Kidney (tissue), 14 donors: Measurements from ENCODE around the gene KRT36. TPM values are rescaled to one million over a fixed set of nuclear protein-coding genes. Genes with fewer than 3 reads are reported as not detected.
A peak's percentile ranks its signal among the peaks of the same experiment; 100 is the strongest.

Source experiments
- DNase-seq, 5 donors: peaks; one replicate each; pipeline ENCODE4 v3.0.0-alpha.2; 2013 to 2020
- FAIRE-seq: peaks from 2 replicates; lab custom pipeline; 2012; peaks lifted over from hg19 to GRCh38; lab: Jason Lieb, UNC
- H3K27ac ChIP-seq, 2 donors: one replicate each; pipeline ENCODE4 v1.7.0; 2013; ENCODE audit warnings: low read depth in 2 of 2, low read length in 2 of 2, inconsistent platforms in 1 of 2
- H3K27me3 ChIP-seq: one replicate; pipeline ENCODE4 v1.7.1; 2013; ENCODE audit warnings: low read length, inconsistent platforms; ENCODE audit not compliant: control insufficient read depth, insufficient read depth
- H3K36me3 ChIP-seq, 3 donors: one replicate each; pipeline versions ENCODE4 v1.7.0 to v1.7.1; 2013; ENCODE audit warnings: low read length in 3 of 3, control low read depth in 1 of 3, inconsistent platforms in 1 of 3; ENCODE audit not compliant: insufficient read depth in 3 of 3, control insufficient read depth in 2 of 3
- H3K4me1 ChIP-seq, 3 donors: one replicate each; pipeline versions ENCODE4 v1.7.0 to v1.7.1; 2013; ENCODE audit warnings: low read length in 3 of 3, inconsistent platforms in 1 of 3, low read depth in 1 of 3; ENCODE audit not compliant: control insufficient read depth in 2 of 3, insufficient read depth in 2 of 3
- H3K4me3 ChIP-seq, 3 donors: one replicate each; pipeline versions ENCODE4 v1.7.0 to v1.8.1; 2013; ENCODE audit warnings: low read length in 3 of 3, control low read depth in 1 of 3, inconsistent platforms in 1 of 3
- H3K9ac ChIP-seq, 3 donors: one replicate each; pipeline versions ENCODE4 v1.7.0 to v1.7.1; 2013; ENCODE audit warnings: low read length in 3 of 3, control low read depth in 1 of 3, inconsistent platforms in 1 of 3
- H3K9me3 ChIP-seq, 3 donors: one replicate each; pipeline versions ENCODE4 v1.7.0 to v1.7.1; 2013; ENCODE audit warnings: low read length in 3 of 3, control low read depth in 1 of 3, inconsistent platforms in 1 of 3; ENCODE audit not compliant: control insufficient read depth in 2 of 3, insufficient read depth in 1 of 3
- intact Hi-C: fragments of 100-400 bp; cut with DNase I; formaldehyde crosslinking; loops from one replicate; pipeline ENCODE4 v1.11.1; 2022
- polyA plus RNA-seq: library from polyadenylated mRNA; stranded (reverse); fragments of 350-450 nt; fragmentation: Illumina TruSeq; extraction: RNeasy Lipid Tissue Mini Kit (QIAGEN cat#74804); gene quantifications from one replicate; pipeline ENCODE4 v1.2.3, GENCODE V29; 2014; ENCODE audit warnings: low read depth, low replicate concordance; ENCODE audit not compliant: insufficient read depth
- total RNA-seq: library from RNA; stranded (reverse); fragmentation: NEBNext Ultra II Directional; extraction: Animal tissue kit (Norgen Biotek cat#: 25700); gene quantifications from one replicate; pipeline ENCODE4 v1.2.1, GENCODE V29; 2021
- TF ChIP-seq, protein P1 (sequence below): IDR thresholded peaks from 3 replicates; pipeline ENCODE4 v1.5.1; 2012; ENCODE audit warnings: mild to moderate bottlenecking, moderate library complexity, borderline replicate concordance; ENCODE audit not compliant: insufficient read depth; ENCODE audit errors: extremely low read depth
- donor health status: control.
- donor health status: control.
- donor health status: control.
- donor health status: control.
- donor health status: control.
- donor health status: DM: yes; HTN: yes; CAD: no.
- donor health status: Normal renal cell carcinoma (clear cell type).

Gene KRT36
- total and polyA plus RNA-seq, 2 donors from 2014 or later = not detected

DNA sequence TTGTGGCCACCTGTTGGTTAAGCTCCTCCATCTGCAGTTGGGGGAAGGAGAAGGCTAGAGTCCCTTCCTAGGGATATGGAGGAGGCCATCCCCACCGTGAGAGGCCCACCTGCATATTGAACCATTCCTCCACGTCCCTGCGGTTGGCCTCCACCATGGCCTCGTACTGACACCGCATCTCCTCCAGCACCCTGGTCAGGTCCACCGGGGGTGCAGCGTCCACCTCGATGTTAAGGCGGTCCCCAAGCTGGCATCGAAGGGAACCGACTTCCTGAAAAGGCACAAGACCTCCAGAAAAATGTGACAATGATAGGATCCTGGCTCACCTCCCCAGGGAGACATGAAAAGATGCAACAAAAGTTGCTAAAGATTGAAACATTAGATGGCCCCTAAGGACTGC lies 25.5 kb downstream of the KRT36 start:
- TF ChIP-seq, protein P1, sequence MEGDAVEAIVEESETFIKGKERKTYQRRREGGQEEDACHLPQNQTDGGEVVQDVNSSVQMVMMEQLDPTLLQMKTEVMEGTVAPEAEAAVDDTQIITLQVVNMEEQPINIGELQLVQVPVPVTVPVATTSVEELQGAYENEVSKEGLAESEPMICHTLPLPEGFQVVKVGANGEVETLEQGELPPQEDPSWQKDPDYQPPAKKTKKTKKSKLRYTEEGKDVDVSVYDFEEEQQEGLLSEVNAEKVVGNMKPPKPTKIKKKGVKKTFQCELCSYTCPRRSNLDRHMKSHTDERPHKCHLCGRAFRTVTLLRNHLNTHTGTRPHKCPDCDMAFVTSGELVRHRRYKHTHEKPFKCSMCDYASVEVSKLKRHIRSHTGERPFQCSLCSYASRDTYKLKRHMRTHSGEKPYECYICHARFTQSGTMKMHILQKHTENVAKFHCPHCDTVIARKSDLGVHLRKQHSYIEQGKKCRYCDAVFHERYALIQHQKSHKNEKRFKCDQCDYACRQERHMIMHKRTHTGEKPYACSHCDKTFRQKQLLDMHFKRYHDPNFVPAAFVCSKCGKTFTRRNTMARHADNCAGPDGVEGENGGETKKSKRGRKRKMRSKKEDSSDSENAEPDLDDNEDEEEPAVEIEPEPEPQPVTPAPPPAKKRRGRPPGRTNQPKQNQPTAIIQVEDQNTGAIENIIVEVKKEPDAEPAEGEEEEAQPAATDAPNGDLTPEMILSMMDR = no peak
- Histone ChIP-seq H3K36me3 (no peaks in the 10 kb centered on the region), H3K4me3 (no peak overlapping the region), H3K27me3 (no peaks in the 10 kb centered on the region), H3K27ac (no peak overlapping the region), H3K4me1 (no peaks in the 10 kb centered on the region), H3K9me3 (peaks cover 0 to 6% (median 0%) of the 10 kb centered on the region in 3 donors), H3K9ac (no peak overlapping the region)
- DNase-seq = no peak
- FAIRE-seq = no peak
- intact Hi-C loops = no loop called here

DNA sequence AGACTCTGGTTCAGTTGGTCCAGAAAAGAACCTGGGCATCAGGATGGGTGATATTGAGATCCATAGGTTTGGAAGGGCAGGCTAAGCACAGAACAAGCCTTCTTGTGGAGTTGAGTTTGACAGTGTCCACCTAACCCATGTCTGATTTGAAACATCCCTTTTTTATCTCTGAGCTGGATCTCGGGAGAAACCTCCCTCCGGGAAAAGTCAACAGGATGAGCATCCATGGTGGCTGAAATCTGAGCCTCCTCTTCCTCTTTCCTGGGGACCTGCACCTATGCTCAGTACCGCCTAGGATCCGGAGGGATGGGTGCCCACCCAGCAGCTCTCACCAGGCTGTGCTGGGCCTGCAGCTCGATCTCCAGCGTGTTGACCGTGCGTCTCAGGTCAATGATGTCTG lies 26.0 kb downstream of the KRT36 start:
- H3K4me3 ChIP-seq = no peak overlapping the region
- TF ChIP-seq, protein P1 = no peak
- H3K9ac ChIP-seq = no peak overlapping the region
- no peaks in the 10 kb centered on the region for H3K4me1 ChIP-seq
- no peak for FAIRE-seq
- intact Hi-C loops = no loop called here
- no peak overlapping the region for H3K27ac ChIP-seq
- DNase-seq = no peak
- H3K36me3 ChIP-seq = no peaks in the 10 kb centered on the region
- peaks cover 0 to 6% (median 0%) of the 10 kb centered on the region in 3 donors for H3K9me3 ChIP-seq
- no peaks in the 10 kb centered on the region for H3K27me3 ChIP-seq

DNA sequence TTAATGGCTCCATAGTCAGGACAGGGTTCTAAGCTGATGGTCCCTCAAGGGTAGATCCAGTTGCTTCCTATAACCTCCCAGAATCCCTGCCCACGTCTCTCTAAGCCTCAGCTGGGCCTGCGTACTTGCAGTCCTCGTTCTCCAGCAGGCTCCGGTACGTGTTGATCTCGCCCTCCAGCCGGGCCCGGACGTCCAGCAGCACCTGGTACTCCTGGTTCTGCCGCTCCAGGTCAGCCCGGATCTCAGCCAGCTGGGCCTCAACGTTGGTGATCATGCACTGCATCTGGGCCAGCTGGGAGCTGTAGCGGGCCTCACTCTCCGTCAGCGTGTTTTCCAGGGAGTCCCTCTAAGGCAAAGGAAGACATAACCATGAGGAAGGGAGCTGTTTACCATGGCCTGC lies 27.0 kb downstream of the KRT36 start:
- intact Hi-C loops = no loop called here
- Histone ChIP-seq H3K36me3 (no peaks in the 10 kb centered on the region), H3K4me1 (no peaks in the 10 kb centered on the region), H3K27ac (no peak overlapping the region), H3K9me3 (no peaks in the 10 kb centered on the region), H3K9ac (no peak overlapping the region), H3K4me3 (no peak overlapping the region), H3K27me3 (no peaks in the 10 kb centered on the region)
- TF ChIP-seq, protein P1 = no peak
- peak in 1 of 5 donors; percentile 61 for DNase-seq
- no peak for FAIRE-seq

DNA sequence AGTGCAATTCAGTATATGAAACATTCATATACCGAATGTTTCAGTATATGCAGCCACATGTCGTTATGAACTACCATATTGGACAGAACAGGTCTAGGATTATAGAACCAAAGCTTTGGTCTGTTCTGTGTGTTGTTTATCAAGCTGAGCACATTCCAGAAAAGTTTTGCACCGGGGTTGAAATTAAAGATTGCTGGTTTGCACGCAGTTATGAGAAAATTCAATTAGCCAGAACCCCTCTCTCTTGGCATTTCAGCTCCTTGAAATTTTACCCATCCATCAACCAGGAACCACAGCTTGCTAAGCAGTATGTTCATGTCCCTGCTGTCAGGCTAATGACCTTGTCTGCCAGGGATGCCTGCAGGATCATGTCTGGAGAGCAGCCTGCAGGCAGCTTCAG lies 32.0 kb downstream of the KRT36 start:
- H3K27ac ChIP-seq = no peak overlapping the region
- H3K4me1 ChIP-seq = no peaks in the 10 kb centered on the region
- H3K36me3 ChIP-seq = no peaks in the 10 kb centered on the region
- no peaks in the 10 kb centered on the region for H3K9me3 ChIP-seq
- TF ChIP-seq, protein P1 = no peak
- H3K4me3 ChIP-seq = no peak overlapping the region
- H3K9ac ChIP-seq = no peak overlapping the region
- intact Hi-C loops = no loop called here
- FAIRE-seq = no peak
- H3K27me3 ChIP-seq = no peaks in the 10 kb centered on the region
- no peak for DNase-seq
